Measurements from ENCODE around the gene ADGRB3. TPM values are rescaled to one million over a fixed set of nuclear protein-coding genes. Genes with fewer than 3 reads are reported as not detected.
A peak's percentile ranks its signal among the peaks of the same experiment; 100 is the strongest.

ADGRB3 gene
- total RNA-seq (2022) (0.09 and 0.44 TPM in 2 replicates), Bru-seq, nascent RNA (percentile 12 among the genes with signal in this experiment), BruChase-seq, experiment 1, labeled RNA remaining after a 6-hour chase (percentile 17 among the genes with signal in this experiment), BruChase-seq, experiment 2, labeled RNA remaining after a 2-hour chase (percentile 17 among the genes with signal in this experiment)
- long read RNA-seq: 0 reads

- peak within 1 kb of the TSS; percentile 2 for H3K27ac Mint-ChIP-seq (ENCODE audit: unreplicated experiment)
- H3K27me3 Mint-ChIP-seq (ENCODE audit: unreplicated experiment): peaks cover 45% of the 10 kb centered on the region
- TF ChIP-seq, protein P1, sequence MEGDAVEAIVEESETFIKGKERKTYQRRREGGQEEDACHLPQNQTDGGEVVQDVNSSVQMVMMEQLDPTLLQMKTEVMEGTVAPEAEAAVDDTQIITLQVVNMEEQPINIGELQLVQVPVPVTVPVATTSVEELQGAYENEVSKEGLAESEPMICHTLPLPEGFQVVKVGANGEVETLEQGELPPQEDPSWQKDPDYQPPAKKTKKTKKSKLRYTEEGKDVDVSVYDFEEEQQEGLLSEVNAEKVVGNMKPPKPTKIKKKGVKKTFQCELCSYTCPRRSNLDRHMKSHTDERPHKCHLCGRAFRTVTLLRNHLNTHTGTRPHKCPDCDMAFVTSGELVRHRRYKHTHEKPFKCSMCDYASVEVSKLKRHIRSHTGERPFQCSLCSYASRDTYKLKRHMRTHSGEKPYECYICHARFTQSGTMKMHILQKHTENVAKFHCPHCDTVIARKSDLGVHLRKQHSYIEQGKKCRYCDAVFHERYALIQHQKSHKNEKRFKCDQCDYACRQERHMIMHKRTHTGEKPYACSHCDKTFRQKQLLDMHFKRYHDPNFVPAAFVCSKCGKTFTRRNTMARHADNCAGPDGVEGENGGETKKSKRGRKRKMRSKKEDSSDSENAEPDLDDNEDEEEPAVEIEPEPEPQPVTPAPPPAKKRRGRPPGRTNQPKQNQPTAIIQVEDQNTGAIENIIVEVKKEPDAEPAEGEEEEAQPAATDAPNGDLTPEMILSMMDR (IDR thresholded peaks at IDR 0.05; ENCODE audit: unreplicated experiment): peak; percentile 19
- BruUV-seq (replicated peaks): no TSS peak
- H3K4me1 Mint-ChIP-seq (ENCODE audit: low read depth, unreplicated experiment): peaks cover 15% of the 10 kb centered on the region
- H3K4me3 Mint-ChIP-seq (ENCODE audit: low read depth, unreplicated experiment): peak within 1 kb of the TSS; percentile 78
- H3K9me3 Mint-ChIP-seq (ENCODE audit: low read depth, unreplicated experiment): no peaks in the 10 kb centered on the region
- intact Hi-C loops (cut with micrococcal nuclease; ENCODE audit: unreplicated experiment): loop anchor here (10.0 kb wide), 2 partner anchors 520 to 1100 kb away; no protein-coding TSS in a partner anchor
- peaks cover 20% of the 10 kb centered on the region for H3K36me3 Mint-ChIP-seq (ENCODE audit: insufficient read depth, unreplicated experiment)
- peak; percentile 72 for DNase-seq
- CTCF ChIA-PET: no interaction called here
Measured at GRCh38 chr6:68634726-68635411, at the start of gene ADGRB3. TSS of gene ADGRB3 (plus strand) at chr6:68635282. CDS start at chr6:68638676, 3,394 bp downstream.

GRCh38 chr6:68593558-68593957 lies 41.5 kb upstream of the ADGRB3 start:
- no peaks in the 10 kb centered on the region for H3K4me1 Mint-ChIP-seq (ENCODE audit: low read depth, unreplicated experiment)
- H3K27me3 Mint-ChIP-seq (ENCODE audit: unreplicated experiment): no peaks in the 10 kb centered on the region
- intact Hi-C loops (cut with micrococcal nuclease; ENCODE audit: unreplicated experiment): no loop called here
- BruUV-seq (replicated peaks): no TSS peak
- no peak overlapping the region for H3K27ac Mint-ChIP-seq (ENCODE audit: unreplicated experiment)
- TF ChIP-seq, protein P1 (IDR thresholded peaks at IDR 0.05; ENCODE audit: unreplicated experiment): no peak
- H3K4me3 Mint-ChIP-seq (ENCODE audit: low read depth, unreplicated experiment): no peak overlapping the region
- CTCF ChIA-PET: no interaction called here
- no peak for DNase-seq
- H3K9me3 Mint-ChIP-seq (ENCODE audit: low read depth, unreplicated experiment): peaks cover 20% of the 10 kb centered on the region
- H3K36me3 Mint-ChIP-seq (ENCODE audit: insufficient read depth, unreplicated experiment): no peaks in the 10 kb centered on the region

DNA sequence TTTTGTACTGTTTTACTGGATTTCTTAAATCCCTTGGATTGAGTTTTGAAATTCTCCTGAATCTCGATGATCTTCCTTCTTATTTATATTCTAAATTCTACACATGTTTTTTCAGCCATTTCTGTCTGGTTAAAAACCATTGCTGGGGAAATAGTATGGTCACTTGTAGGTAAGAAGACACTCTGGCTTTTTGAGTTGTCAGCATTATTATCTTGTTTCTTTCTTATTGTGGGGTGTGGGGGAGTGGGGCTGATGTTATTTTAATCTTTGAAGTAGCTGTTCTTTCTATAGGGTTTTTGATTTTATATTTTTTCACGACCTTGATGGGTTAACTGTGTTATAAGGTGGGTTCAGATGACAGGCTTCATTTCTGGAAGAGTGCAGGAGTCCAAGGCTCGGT lies 37.4 kb upstream of the ADGRB3 start:
- Mint-ChIP-seq H3K9me3 (ENCODE audit: low read depth, unreplicated experiment) (peaks cover 4% of the 10 kb centered on the region), H3K27ac (ENCODE audit: unreplicated experiment) (no peak overlapping the region), H3K36me3 (ENCODE audit: insufficient read depth, unreplicated experiment) (no peaks in the 10 kb centered on the region), H3K27me3 (ENCODE audit: unreplicated experiment) (no peaks in the 10 kb centered on the region), H3K4me3 (ENCODE audit: low read depth, unreplicated experiment) (no peak overlapping the region), H3K4me1 (ENCODE audit: low read depth, unreplicated experiment) (no peaks in the 10 kb centered on the region)
- CTCF ChIA-PET: no interaction called here
- TF ChIP-seq, protein P1 (IDR thresholded peaks at IDR 0.05; ENCODE audit: unreplicated experiment): no peak
- BruUV-seq (replicated peaks): no TSS peak
- DNase-seq: no peak
- intact Hi-C loops (cut with micrococcal nuclease; ENCODE audit: unreplicated experiment): no loop called here

- intact Hi-C loops (cut with micrococcal nuclease; ENCODE audit: unreplicated experiment): no loop called here
- DNase-seq: no peak
- H3K27ac Mint-ChIP-seq (ENCODE audit: unreplicated experiment): no peak overlapping the region
- H3K4me1 Mint-ChIP-seq (ENCODE audit: low read depth, unreplicated experiment): no peaks in the 10 kb centered on the region
- H3K27me3 Mint-ChIP-seq (ENCODE audit: unreplicated experiment): no peaks in the 10 kb centered on the region
- H3K36me3 Mint-ChIP-seq (ENCODE audit: insufficient read depth, unreplicated experiment): no peaks in the 10 kb centered on the region
- no TSS peak for BruUV-seq (replicated peaks)
- TF ChIP-seq, protein P1 (IDR thresholded peaks at IDR 0.05; ENCODE audit: unreplicated experiment): no peak
- CTCF ChIA-PET: no interaction called here
- H3K4me3 Mint-ChIP-seq (ENCODE audit: low read depth, unreplicated experiment): no peak overlapping the region
- no peaks in the 10 kb centered on the region for H3K9me3 Mint-ChIP-seq (ENCODE audit: low read depth, unreplicated experiment)
Measured at GRCh38 chr6:68615938-68616337, 19.1 kb upstream of the ADGRB3 start.

Measured in Calu3 (cell line).